CD14-positive monocyte (primary cell): Measurements from ENCODE around the gene SMPD3. TPM values are rescaled to one million over a fixed set of nuclear protein-coding genes. Genes with fewer than 3 reads are reported as not detected.

ENCODE experiments used
- DNase-seq, 3 donors: peaks; one replicate each; pipeline ENCODE4 v3.0.0-alpha.2; 2011 to 2022
- H2AFZ ChIP-seq: 2 replicates; pipeline ENCODE4 v1.6.0; 2012; ENCODE audit warnings: mild to moderate bottlenecking, low read depth, low read length, inconsistent platforms; ENCODE audit not compliant: insufficient read depth, poor library complexity, severe bottlenecking
- H3K27ac ChIP-seq, 2 donors: 1 replicate in 1 of 2; 2 replicates in 1 of 2; pipeline ENCODE4 v1.5.1; 2012 to 2013; ENCODE audit warnings: low read length in 2 of 2, control low read depth in 1 of 2, inconsistent platforms in 1 of 2, low read depth in 1 of 2, mild to moderate bottlenecking in 1 of 2
- H3K27me3 ChIP-seq, 2 donors: one replicate each; pipeline versions ENCODE4 v1.6.0 to v1.6.1; 2011 to 2013; ENCODE audit warnings: low read length in 2 of 2; ENCODE audit not compliant: control insufficient read depth in 2 of 2, insufficient read depth in 2 of 2
- H3K36me3 ChIP-seq, 2 donors: replicated peaks in 1 of 2; 1 replicate in 1 of 2; 2 replicates in 1 of 2; pipeline versions ENCODE4 v1.5.1 to v1.6.1; 2012 to 2013; ENCODE audit warnings: low read length in 2 of 2, control low read depth in 1 of 2, inconsistent platforms in 1 of 2, mild to moderate bottlenecking in 1 of 2; ENCODE audit not compliant: insufficient read depth in 2 of 2, control insufficient read depth in 1 of 2
- H3K4me1 ChIP-seq, 2 donors: 1 replicate in 1 of 2; 2 replicates in 1 of 2; pipeline versions ENCODE4 v1.5.1 to v1.6.1; 2012 to 2013; ENCODE audit warnings: low read length in 2 of 2, control low read depth in 1 of 2, inconsistent platforms in 1 of 2, mild to moderate bottlenecking in 1 of 2, moderate library complexity in 1 of 2; ENCODE audit not compliant: insufficient read depth in 2 of 2, control insufficient read depth in 1 of 2
- H3K4me2 ChIP-seq: replicated peaks from 2 replicates; pipeline ENCODE3; 2012; ENCODE audit warnings: low read length, moderate library complexity, mild to moderate bottlenecking; ENCODE audit not compliant: poor library complexity, severe bottlenecking; ENCODE audit errors: extremely low read depth
- H3K4me3 ChIP-seq, 3 experiments: fragments of 200-600 bp in 1 of 3; sonication (generic) in 1 of 3; replicated peaks in 1 of 3; 1 replicate in 2 of 3; 2 replicates in 1 of 3; pipeline ENCODE4 v1.5.1; 2011 to 2013; ENCODE audit warnings: low read length in 3 of 3, mild to moderate bottlenecking in 3 of 3, control low read depth in 2 of 3, low read depth in 2 of 3, inconsistent platforms in 1 of 3, moderate library complexity in 1 of 3
- H3K79me2 ChIP-seq: 2 replicates; pipeline ENCODE4 v1.6.0; 2012; ENCODE audit warnings: mild to moderate bottlenecking, control low read depth, inconsistent platforms, low read length, moderate library complexity; ENCODE audit not compliant: insufficient read depth
- H3K9ac ChIP-seq: 2 replicates; pipeline ENCODE4 v1.6.0; 2017; ENCODE audit warnings: low read length, mild to moderate bottlenecking; ENCODE audit not compliant: insufficient read depth, poor library complexity, severe bottlenecking
- H3K9me3 ChIP-seq, 2 donors: replicated peaks in 1 of 2; 1 replicate in 1 of 2; 2 replicates in 1 of 2; pipeline versions ENCODE4 v1.5.1 to v1.6.1; 2012 to 2013; ENCODE audit warnings: low read length in 2 of 2, control low read depth in 1 of 2; ENCODE audit not compliant: control insufficient read depth in 1 of 2, insufficient read depth in 1 of 2
- H4K20me1 ChIP-seq: 2 replicates; pipeline ENCODE4 v1.6.0; 2012; ENCODE audit warnings: mild to moderate bottlenecking, low read length, control low read depth, moderate library complexity; ENCODE audit not compliant: insufficient read depth
- H3K27ac Mint-ChIP-seq, 7 donors: one replicate each; pipeline ENCODE4 v1.8.0; 2020; ENCODE audit warnings: mild to moderate bottlenecking in 7 of 7, mixed read lengths in 7 of 7, moderate library complexity in 6 of 7, inconsistent platforms in 2 of 7
- H3K27me3 Mint-ChIP-seq, 3 donors: one replicate each; pipeline ENCODE4 v1.8.0; 2021 to 2022; ENCODE audit warnings: low read depth in 3 of 3, mild to moderate bottlenecking in 3 of 3, mixed read lengths in 3 of 3, moderate library complexity in 3 of 3, inconsistent platforms in 1 of 3
- H3K36me3 Mint-ChIP-seq, 2 donors: one replicate each; pipeline ENCODE4 v1.8.0; 2020; ENCODE audit warnings: mixed read lengths in 2 of 2, inconsistent platforms in 1 of 2, mild to moderate bottlenecking in 1 of 2
- H3K4me1 Mint-ChIP-seq: one replicate; pipeline ENCODE4 v1.8.0; 2020; ENCODE audit warnings: mild to moderate bottlenecking, mixed read lengths
- H3K4me3 Mint-ChIP-seq, 2 donors: one replicate each; pipeline ENCODE4 v1.8.0; 2020; ENCODE audit warnings: mild to moderate bottlenecking in 2 of 2, mixed read lengths in 2 of 2, moderate library complexity in 1 of 2
- H3K9me3 Mint-ChIP-seq, 7 donors: one replicate each; pipeline ENCODE4 v1.8.0; 2020 to 2022; ENCODE audit warnings: mixed read lengths in 7 of 7, mild to moderate bottlenecking in 6 of 7, moderate library complexity in 6 of 7, inconsistent platforms in 2 of 7
- CTCF ChIP-seq: fragments of 200-600 bp; IDR thresholded peaks from one replicate; pipeline ENCODE4 v1.8.0; 2022; ENCODE audit warnings: antibody characterized with exemption, mild to moderate bottlenecking
- WGBS: methylation state at CpG from one replicate; pipeline ENCODE4 v1.1.5; 2013; ENCODE audit warnings: missing lambda C conversion rate; ENCODE audit not compliant: insufficient coverage; 5-methylcytosine and 5-hydroxymethylcytosine counted together
- intact Hi-C, 2 donors: fragments of 100-400 bp; cut with micrococcal nuclease; formaldehyde crosslinking; loops; one replicate each; pipeline versions ENCODE4 v1.15.0 to v1.15.1; 2023
- polyA plus RNA-seq, 3 donors: library from polyadenylated mRNA; depleted of rRNA in 1 of 3; unstranded in 2 of 3; stranded (reverse) in 1 of 3; fragments of 300-500 nt in 2 of 3; fragments of >200 nt in 1 of 3; fragmentation: Illumina TruSeq in 2 of 3; gene quantifications; 1 replicate in 2 of 3; 2 replicates in 1 of 3; pipeline ENCODE4 v1.2.3, GENCODE V29; 2012 to 2021

SMPD3 gene
- polyA plus RNA-seq, 3 donors = 0.40 to 1.1 (median 0.51) TPM

DNA sequence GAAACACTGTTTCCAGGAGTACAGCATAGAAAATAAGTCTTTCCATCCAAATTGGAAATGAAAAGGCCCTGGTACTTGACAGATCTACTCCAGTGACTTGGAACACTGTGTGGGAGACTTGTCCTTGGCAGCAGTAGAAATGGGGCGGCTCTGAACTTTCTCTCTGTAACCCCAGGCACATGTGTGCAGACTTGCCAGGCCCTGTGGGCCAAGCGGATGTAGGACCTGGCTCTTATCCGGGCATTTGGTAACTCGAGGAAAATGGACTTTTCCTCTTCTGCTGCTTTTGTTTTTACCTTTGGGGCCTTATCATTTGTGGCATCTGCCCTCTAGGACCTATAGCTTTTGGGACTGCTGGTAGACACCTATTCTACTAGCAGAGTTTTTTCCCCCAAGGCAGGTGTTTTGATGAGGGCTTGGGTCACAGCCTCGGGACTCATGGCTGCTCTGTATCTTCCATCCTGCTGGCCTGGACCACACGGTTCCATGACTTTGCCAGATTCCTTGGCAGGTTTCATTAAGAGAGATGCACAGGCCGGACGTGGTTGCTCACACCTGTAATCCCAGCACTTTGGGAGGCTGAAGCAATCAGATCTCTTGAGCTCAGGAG lies 43.5 kb downstream of the SMPD3 start:
- H3K27ac Mint-ChIP-seq = no peak overlapping the region
- intact Hi-C loops = no loop called here

DNA sequence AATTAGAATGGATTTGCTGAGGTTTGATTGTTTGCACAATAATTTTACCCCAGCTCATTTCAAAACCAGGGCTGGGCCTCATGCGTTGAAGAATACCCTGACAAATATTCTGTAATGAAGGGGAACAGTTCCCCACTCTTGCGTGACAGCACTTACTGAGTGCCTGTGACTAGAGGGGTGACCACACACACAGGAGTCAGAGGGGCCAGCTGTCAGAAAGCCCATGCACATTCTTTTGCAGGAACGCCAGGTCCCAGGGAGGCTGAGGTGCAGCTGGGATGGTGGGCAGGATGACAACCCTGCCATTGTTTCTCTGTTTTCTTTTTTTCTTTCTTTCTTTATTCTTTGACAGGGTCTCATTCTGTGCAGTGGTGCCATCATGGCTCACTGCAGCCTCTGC lies 44.6 kb downstream of the SMPD3 start:
- no peak overlapping the region for H3K27ac ChIP-seq
- H3K79me2 ChIP-seq = no peaks in the 10 kb centered on the region
- H3K4me1 ChIP-seq = no peaks in the 10 kb centered on the region
- Mint-ChIP-seq H3K36me3 (no peaks in the 10 kb centered on the region), H3K27ac (no peak overlapping the region), H3K9me3 (no peaks in the 10 kb centered on the region), H3K4me1 (no peaks in the 10 kb centered on the region), H3K27me3 (peaks cover 0 to 9% (median 1%) of the 10 kb centered on the region in 3 donors), H3K4me3 (no peak overlapping the region)
- no peaks in the 10 kb centered on the region for H3K27me3 ChIP-seq
- no peak for TF ChIP-seq CTCF
- H3K9ac ChIP-seq = no peak overlapping the region
- H3K4me2 ChIP-seq = no peak overlapping the region
- DNase-seq = no peak
- 100% methylated on average over 1 of the region's 3 CpGs for WGBS
- H4K20me1 ChIP-seq = no peaks in the 10 kb centered on the region
- intact Hi-C loops = no loop called here
- H3K9me3 ChIP-seq = no peaks in the 10 kb centered on the region
- no peak overlapping the region for H3K4me3 ChIP-seq
- no peaks in the 10 kb centered on the region for H3K36me3 ChIP-seq
- H2AFZ ChIP-seq = no peak overlapping the region

More for the DNA sequence above, 43.5 kb downstream of the SMPD3 start:
- H3K27me3 ChIP-seq = no peaks in the 10 kb centered on the region
- H4K20me1 ChIP-seq = no peaks in the 10 kb centered on the region
- H3K9me3 ChIP-seq = no peaks in the 10 kb centered on the region
- no peak for TF ChIP-seq CTCF
- DNase-seq = no peak
- Mint-ChIP-seq H3K4me1 (no peaks in the 10 kb centered on the region), H3K36me3 (no peaks in the 10 kb centered on the region), H3K4me3 (no peak overlapping the region), H3K27me3 (peaks cover 3 to 6% (median 4%) of the 10 kb centered on the region in 3 donors), H3K9me3 (no peaks in the 10 kb centered on the region)
- H3K9ac ChIP-seq = no peak overlapping the region
- no peak overlapping the region for H3K4me3 ChIP-seq
- 83% methylated on average over 8 of the region's 8 CpGs for WGBS
- H3K79me2 ChIP-seq = no peaks in the 10 kb centered on the region
- H2AFZ ChIP-seq = no peak overlapping the region
- no peak overlapping the region for H3K4me2 ChIP-seq
- no peaks in the 10 kb centered on the region for H3K36me3 ChIP-seq
- no peak overlapping the region for H3K27ac ChIP-seq
- H3K4me1 ChIP-seq = no peaks in the 10 kb centered on the region
